COLO668 (cell line): Measurements from ENCODE around the gene SCAI.
"Not testable (repeated sequence)": the region's sequence is repeated elsewhere in the genome, so short reads cannot be mapped to it uniquely, and the experiment has no call there.

Source experiments
- DNase-seq: peaks from one replicate; lab custom pipeline; 2025; ENCODE audit not compliant: unreplicated experiment; lab: John Stamatoyannopoulos, UW

Gene SCAI

DNA sequence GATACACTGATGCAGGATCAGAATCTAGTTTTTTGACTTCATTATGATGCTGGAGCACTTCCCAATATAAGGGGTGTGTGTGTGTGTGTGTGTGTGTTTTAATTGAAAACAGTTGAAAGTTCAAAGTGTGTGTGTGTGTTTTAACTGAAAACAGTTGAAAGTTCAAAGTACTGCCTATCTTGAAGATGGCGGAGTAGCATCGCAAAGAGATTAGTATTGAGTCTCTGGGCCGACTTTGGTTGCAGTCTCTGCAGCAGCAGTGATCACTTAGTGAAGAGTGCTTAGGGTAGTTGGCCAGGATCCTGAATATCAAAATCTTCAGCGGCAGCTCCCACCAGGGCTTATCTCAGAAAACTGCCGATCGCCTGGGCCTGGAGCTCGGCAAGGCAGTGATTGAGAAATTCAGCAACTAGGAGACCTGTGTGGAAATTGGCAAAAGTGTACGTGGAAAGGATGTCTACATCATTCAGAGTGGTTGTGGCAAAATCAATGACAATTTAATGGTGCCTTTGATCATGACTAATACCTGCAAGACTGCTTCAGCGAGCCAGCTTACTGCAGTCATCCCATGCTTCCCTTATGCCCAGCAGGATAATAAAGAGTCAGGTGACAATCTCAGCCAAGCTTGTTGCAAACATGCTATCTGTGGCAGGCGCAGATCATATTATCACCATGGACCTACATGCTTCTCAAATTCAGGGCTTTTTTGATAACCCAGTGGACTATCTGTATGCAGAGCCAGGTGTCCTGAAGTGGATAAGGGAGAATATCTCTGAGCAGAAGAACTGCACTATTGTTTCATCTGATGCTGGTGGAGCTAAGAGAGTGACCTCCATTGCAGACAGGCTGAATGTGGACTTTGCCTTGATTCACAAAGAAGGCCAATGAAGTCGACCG is 7.3 kb upstream of the SCAI start:
- DNase-seq = no peak

DNA sequence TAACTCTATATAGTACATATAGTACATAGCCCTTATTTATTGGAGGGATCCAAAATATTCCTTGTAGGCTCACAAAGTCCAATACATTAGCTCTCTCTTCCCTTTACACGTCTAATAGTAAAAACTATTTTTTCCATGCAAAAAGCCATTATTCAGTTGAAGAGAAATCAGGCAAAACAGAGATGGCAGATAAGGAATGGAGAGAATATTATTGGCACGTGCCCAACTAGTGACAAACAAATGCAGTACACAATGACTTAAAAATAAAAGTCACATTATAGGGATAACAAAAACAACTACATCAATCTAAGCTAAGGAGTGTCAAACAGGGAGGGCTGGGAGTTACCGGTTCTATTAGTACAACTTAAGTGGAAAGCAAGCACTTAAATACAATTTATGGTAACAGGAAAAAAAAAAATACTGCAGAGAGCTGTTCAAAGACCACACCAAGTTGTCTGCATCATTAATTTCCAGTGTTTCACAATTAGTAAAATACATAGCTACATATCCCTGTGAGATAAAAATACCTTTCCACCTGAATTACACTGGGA is 4.1 kb upstream of the SCAI start:
- DNase-seq = no peak

DNA sequence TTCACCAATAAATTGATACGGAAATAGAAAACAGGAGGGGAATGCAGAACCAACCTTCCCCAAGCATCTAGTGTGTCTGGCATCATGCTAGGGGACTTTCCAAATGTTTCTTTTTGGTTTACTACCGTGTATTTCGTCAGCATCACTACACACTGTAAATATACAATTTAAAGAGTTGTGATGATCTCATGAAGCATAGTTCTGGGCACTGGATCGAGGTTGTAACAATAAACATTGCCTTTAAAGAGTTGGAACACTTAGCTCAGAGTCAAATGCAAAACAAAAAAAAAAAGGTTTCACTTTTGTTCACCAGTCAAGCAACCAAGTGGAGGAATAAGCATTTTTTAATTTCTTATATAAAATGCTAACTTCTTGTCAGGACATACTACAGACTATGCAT is 2.9 kb upstream of the SCAI start:
- no peak for DNase-seq

DNA sequence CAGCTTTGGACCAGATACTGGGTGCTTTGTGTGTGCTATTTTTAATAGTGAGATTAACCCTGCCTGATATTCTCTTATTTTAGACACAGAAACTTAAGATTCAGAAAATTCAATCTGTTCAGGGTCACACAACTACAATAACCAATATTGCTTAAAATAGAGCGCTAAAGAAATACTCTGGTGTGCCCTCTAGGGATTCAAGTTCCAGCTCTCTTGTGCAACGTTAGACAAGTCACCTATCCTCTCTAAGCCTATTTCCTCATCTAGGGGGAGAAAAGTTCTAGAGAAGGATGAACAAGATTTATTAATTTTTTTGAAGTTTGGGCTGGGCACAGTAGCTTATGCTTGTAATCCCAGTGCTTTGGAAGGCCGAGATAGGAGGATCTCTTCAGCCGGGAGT is 2.1 kb upstream of the SCAI start:
- no peak for DNase-seq

DNA sequence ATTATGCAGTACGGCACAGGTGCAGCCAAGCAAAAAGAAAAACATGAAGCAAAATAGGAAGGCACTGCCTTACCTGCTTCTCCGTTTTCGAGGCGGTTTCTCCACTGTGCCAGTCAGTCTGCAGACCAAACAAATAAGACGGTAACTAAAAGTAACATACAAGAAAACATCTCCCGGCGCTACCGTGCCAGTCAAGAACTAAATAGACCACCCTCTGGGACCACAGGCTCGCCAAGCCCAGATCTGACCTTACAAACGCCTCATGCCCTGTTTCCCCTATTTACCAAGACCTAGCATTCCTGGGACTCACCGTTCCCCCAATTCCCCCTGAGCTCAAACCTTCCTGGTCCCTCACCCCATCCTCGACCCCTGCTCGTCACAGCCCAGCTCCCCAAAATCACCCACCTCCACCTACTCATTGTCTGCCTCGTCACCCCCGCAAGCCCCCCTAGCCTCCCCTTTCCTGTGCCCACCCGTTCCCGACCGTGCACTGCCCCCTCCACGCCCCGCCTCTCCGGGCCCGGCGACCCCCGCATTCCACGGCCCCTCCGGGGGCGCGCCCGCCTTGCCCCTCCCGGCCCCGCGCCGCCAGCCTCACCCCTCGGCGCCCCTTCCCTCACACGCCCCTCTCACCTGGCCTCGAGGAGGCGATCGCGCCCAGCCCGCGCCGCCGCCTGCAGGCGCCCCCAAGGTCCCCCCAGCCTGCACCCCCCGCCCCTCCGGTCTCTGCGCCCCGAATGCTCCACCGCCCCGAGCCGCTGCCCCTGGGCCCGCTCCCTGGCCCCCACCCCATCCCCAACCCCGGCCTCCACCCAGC is 560 bp downstream of the SCAI start:
- peak; percentile 51 for DNase-seq

DNA sequence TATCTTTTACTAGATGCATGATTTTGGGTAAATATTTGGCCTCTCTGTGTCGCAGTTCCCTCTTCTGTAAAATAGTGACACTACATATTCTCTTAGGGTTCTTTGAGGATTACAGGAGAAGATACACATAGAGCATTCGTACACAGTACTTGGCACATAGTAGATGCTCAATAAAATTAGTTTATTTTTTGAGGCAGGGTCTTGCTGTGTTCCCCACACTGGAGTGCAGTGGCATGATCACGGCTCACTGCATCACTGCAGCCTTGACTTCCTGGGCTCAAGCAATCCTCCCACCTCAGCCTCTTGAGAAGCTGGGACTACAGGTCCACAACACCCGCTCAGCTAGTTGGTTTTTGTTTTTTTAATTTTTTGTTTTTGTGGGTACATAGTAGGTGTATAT is 1.6 kb downstream of the SCAI start:
- no peak for DNase-seq

DNA sequence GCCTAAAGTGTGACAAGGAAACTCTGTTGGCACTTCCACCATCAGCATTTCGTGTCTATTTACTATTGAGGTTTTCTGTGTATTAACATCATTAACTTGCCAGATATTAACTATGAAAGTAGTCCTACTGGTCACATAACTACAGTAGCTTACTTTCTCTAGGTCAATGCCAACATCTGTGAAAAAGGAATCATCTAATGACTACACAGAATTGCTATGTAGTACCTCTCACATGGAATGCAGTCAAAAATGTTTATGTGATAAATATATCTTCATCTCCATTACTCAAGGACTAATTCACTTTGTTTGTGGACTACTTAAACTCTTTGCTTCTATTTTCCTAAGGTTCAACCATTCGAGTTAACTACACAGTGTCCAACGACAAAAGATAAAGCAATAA is 2.1 kb downstream of the SCAI start:
- DNase-seq = no peak

DNA sequence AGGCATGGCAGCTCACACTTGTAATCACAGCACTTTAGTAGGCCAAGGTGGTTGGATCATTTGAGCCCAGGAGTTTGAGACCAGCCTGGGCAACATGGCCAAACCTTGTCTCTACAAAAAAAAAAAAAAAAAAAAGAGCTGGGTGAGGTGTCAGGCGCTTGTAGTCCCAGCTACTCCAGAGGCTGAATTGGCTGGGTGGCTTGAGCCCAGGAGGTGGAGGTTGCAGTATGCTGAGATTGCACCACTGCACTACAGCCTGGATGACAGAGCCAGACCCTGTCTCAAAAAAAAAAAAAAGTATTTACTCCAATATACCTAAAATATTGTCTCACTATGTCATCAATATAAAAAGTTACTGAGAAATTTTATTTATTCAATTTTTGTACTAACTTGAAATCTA is 2.8 kb downstream of the SCAI start:
- no peak for DNase-seq

DNA sequence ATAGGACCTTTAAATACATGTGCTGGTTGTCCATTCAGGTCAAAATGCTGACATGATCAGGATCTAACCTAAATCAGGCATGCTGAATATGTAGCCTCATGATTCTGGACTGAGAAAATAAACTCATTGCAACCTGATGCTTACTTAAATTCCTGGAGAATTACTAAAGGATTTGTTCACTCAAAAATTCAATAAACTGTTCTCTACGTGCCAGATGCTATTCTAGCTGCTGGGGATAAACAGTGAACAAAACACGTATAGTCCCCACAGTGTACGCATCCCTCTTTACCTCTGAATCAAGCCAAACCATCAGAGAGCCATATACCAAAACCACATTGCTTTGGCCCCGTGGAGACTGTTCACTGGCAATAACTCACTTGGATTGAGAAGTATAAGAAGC is 6.1 kb downstream of the SCAI start:
- no peak for DNase-seq

DNA sequence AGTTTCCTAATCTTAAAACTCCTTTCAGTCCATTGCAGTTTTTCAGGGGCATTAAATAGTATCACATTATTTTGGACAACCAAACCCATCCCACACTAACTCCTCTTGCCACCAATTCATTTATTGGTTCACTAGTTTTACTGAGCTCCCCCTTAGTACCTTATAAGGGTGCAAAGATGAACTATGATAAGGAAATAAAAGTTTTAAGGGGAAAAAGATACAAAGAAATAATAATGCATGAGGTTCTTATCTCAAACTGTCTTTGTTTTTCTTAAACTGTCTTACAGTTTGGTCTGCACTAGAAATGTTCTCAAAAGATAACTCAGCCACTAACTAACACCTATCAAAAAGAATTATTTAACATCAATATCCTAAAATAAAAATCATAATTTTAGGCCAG is 8.4 kb downstream of the SCAI start:
- no peak for DNase-seq

DNA sequence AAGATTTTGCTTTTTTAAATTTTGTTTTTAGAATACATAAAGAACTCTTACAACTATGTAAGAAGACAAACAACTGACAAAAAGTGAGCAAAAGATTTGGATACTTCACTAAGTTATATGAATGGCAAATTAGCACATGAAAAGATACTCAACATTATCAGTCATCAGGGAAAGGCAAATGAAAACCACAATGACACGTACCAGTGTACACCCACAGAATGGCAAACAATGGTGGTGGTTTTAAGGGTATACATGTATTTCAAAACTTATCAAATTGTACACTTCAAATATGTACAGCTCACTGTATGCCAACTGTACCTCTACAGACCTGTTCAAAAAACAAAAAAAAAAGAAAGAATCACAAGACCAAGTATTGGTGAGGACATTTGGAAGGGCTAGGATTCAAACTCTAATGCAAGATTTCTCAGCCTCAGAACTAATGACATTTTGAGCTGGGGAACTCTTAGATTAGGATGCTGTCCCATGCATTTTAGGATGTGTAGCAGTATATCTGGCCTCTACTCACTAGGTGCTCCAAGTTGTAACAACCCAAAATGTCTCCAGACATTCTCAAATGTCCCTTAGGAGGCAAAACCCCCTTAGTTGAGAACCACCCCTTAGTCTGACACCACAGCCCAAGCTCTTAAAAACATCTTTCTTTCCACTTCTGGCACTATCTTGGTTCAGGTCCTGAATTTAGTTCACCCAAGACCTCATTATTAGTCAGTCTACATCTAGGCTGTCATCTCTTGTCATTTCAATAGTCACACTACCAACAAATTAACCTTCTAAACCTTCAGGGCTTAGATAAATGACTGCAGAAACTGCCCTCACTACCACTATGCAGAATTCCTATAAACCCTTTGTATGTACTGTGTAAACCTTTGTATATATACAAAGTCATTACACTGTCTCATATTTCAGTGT is 9.7 kb downstream of the SCAI start:
- DNase-seq = no peak

DNA sequence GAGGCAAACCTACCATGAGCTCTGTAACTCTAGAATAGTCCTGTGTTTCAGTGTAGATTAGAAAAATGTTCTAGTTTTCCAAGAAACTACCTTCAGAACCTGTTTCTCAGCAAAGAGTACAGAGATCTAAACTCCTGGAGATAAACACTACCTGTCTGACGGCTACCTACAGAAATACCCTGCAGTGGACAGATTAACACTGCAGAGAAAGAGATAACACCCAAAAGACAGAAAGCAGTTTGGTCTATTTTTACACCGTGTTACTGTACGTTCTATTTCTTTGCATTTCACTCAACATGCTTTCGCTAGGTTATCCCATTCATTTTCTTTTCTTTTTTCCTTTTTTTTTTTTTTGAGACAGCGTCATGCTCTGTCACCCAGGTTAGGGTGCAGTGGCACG is 11.6 kb downstream of the SCAI start:
- DNase-seq = no peak

DNA sequence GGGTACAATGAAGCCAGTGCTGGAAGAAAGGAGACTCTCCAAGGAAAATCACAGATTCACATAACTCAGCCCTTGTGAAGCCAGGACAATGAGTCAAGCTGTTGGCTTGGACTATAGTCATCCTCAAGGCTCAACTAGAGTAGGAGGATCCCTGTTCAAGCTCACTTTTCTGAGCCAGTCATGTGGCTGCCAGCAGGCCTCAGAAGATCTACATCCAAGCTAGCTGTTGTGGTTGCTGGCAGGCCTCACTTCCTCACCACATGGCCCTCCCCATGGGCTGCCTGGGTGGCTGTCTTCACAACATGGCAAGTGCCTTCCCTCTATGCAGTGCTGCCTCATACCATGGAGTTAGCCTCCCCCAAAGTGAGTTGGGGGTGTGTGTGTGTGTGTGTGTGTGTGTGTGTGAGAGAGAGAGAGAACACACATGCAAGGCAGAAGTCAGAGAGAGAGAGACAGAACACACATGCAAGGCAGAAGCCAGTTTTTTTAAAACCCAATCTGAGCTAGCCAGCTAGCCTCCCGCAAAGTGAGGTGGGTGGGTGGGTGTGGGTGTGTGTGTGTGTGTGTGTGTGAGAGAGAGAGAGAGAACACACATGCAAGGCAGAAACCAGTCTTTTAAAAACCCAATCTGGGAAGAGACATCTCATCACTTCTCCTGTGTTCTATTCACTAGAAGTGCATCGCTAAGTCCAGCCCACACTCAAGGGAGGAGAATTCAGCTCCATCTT is 17.1 kb downstream of the SCAI start:
- DNase-seq = no peak

DNA sequence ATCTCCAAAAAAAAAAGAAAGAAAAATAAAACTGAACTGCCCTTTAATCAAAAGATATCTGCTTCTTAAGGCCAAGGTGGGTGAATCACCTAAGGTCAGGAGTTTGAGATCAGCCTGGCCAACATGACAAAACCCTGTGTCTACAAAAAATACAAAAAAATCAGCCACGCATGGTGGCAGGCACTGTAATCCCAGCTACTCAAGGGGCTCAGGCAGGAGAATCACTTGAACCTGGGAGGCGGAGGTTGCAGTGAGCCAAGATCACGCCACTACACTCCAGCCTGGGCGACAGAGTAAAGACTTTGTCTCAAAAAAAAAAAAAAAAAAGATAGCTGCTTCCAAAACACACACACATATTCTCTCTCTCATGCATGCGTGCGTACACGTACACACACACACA is 17.8 kb downstream of the SCAI start:
- no peak for DNase-seq

DNA sequence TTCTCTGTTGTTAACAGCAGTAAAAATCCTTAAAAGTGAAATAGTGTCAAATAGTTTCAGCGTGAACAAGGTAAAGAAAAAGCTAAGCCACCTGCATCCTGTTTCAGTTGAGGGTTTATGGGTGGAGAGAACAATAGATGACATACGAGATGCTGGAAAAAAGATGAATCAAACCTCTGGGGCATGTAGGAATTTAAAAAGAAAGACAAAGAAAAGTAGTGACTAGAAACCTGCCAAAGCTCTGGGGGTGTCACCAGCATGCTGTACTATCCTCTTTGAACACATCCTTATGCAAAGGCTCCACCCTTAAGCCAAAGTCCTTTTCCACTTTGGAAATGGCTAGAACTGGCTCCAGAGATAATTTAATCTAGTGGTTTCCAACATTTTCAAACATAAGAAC is 22.2 kb downstream of the SCAI start:
- DNase-seq = no peak

DNA sequence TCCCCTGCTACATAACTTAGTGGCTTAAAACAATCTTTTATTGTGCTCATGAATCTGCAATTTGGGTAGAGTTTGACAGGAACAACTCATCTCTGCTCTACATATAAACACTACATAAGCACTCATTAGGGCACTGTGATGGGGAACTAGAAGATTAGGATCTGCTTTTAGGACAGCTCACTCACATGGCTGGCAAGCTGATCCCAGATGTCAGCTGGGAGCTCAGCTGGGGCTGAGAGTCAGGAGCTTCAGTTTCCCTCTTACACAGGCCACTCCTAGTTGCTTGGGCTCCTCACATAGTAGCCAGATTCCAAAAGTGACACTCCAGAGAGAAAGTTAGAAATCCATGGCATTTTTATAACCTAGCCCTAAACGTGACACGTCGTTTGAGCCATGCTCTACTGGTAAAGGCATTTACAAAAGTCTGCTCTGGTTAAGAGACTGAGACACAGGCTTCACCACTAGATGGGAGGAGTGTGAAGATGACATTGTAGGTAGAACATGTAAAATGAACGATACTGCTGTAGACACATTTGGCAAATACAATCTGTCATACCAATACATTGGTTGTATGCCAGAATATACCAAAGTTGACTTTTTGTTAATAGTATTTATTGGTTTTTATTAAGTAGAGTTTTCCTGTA is 23.6 kb downstream of the SCAI start:
- no peak for DNase-seq

DNA sequence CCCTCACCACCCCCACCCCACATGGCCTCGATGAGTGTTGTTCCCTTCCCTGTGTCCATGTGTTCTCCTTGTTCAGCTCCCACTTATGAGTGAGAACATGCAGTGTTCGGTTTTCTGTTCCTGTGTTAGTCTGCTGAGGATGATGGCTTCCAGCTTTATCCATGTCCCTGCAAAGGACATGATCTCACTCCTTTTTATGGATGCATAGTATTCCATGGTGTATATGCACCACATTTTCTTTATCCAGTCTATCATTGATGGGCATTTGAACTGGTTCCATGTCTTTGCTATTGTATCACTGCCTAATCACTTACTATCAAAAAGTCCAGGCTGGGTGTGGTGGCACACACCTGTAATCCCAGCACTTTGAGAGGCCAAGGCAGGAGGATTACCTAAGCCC is 24.6 kb downstream of the SCAI start:
- not testable (repeated sequence) for DNase-seq

DNA sequence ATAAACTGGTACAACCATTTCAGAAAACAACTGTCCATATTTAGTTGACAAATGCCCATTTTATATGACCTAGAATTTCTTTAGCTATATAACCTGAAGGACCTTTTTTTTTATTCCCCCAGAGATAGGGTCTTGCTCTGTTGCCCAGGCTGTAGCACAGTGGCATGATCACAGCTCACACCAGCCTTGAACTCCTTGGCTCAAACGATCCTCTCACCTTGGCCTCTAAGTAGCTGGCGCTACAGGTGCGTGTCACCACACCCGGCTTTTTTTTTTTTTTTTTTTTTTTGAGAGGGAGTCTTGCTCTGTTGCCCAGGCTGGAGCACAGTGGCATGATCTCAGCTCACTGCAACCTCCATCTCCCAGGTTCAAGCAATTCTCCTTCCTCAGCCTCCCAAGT is 28.8 kb downstream of the SCAI start:
- not testable (repeated sequence) for DNase-seq

DNA sequence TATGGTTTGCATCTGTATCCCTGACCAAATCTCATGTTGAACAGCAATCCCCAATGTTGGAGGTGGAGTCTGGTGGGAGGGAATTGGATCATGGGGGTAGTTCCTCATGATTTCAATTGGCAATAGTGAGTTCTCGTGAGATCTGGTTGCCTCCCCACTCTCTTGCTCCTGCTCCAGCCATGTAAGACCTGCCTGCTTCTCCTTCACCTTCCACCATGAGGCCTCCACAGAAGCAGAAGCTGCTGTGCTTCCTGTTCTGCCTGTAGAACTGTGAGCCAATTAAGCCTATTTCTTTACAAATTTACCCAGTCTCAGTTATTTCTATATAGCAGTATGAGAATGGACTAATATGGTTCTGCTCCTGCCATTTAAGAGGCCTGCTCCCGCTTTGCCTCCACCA is 32.9 kb downstream of the SCAI start:
- DNase-seq = no peak

DNA sequence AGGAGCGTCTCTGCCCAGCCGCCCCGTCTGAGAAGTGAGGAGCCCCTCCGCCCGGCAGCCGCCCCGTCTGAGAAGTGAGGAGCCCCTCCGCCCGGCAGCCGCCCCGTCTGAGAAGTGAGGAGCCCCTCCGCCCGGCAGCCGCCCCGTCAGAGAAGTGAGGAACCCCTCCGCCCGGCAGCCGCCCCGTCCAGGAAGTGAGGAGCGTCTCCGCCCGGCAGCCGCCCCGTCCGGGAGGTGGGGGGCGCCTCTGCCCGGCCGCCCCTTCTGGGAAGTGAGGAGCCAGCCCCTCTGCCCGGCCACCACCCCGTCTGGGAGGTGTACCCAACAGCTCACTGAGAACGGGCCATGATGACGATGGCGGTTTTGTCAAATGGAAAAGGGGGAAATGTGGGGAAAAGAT is 34.8 kb downstream of the SCAI start:
- not testable (repeated sequence) for DNase-seq
